M059J (cell line): ENCODE data around the gene ILF3. TPM values are rescaled to one million over a fixed set of nuclear protein-coding genes. Genes with fewer than 3 reads are reported as not detected.
A peak's percentile ranks its signal among the peaks of the same experiment; 100 is the strongest.

ENCODE experiments used
- DNase-seq: peaks from one replicate; pipeline ENCODE4 v3.0.0-alpha.2; 2012; ENCODE audit warnings: low read depth
- total RNA-seq: library from RNA; depleted of rRNA; stranded (reverse); fragments of >200 nt; shearing (Covaris generic); gene quantifications from 2 replicates; pipeline ENCODE4 v1.2.3, GENCODE V29; 2014; rRNA removed

The ILF3 gene
- 75.2 and 139 TPM in 2 replicates for total RNA-seq

- peak; percentile 100 for DNase-seq
Measured at GRCh38 chr19:10653732-10654609, at the start of gene ILF3. TSS of gene ILF3 (plus strand) at chr19:10654346. CDS start at chr19:10670606, 16,260 bp downstream.

GRCh38 chr19:10604460-10604980 is 49.6 kb upstream of the ILF3 start:
- peak; percentile 60 for DNase-seq

DNA sequence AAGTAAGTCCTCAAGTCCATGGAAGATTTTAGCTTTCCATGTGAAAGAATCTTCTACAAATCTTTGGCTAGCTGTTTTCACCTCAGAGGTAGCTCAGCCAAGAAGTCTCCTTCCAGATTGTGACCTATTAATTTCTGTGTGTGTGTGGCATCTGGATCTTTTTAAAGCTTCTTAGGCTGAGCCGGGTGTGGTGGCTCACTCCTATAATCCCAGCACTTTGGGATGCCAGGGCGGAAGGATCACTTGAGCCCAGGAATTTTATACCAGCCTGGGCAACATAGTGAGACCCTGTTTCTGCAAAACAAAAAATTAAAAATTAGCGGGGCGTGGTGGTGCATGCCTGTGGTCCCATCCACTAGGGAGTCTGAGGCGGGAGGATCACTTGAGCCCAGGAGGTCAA is 42.2 kb upstream of the ILF3 start:
- DNase-seq = no peak

GRCh38 chr19:10612499-10613119 is 41.5 kb upstream of the ILF3 start:
- DNase-seq = no peak

- no peak for DNase-seq
Measured at GRCh38 chr19:10615429-10616023, 38.6 kb upstream of the ILF3 start.

GRCh38 chr19:10617409-10618121 is 36.6 kb upstream of the ILF3 start:
- DNase-seq = peak; percentile 50

DNA sequence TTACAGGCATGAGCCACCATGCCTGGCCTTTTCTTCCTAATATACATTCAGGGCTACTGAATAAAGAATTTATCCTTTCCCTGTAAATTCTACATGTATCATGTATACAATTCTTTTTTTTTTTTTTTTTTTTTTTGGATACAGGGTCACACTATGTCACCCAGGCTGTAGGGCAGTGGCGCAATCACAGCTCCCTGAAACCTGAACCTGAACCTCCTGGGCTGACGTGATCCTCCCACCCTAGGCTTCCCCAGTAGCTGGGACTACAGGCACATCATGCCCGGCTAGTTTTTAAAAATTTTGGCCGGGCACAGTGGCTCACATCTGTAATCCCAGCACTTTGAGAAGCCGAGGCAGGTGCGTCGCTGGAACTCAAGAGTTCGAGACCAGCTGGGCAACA is 35.3 kb upstream of the ILF3 start:
- DNase-seq = no peak

DNA sequence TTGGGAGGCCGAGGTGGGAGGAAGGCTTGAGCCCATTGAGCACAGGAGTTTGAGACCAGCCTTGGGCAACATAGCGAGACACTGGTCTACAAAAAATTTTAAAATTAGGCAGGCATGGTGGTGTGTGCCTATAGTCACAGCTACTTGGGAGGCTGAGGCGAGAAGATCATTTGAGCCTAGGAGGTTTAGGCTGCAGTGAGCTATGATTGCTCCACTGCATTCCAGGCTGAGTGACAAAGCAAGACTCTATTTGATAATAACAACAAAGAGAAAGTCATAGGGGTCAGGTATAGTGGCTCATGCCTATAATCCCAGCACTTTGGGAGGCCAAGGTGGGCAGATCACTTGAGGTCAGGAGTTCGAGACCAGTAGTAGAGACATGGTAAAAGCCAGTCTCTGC is 33.4 kb upstream of the ILF3 start:
- no peak for DNase-seq

DNA sequence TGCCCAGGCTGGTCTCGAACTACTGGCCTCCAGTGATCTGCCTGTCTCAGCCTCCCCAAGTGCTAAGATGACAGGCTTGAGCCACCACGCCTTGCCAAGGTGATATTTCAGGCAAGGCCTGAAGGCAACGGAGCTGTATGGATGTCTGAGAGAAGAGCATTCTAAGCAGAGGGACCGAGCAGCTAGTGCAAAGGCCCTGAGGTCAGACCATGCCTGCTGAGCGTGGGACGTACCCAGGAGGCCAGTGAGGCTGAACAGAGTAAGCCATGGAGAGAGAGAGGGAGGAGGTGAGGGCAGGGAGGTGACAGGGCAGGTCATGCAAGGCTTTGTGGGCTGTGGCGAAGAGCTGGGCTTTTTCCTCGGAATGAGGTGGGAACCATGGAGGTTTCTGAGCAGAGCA is 32.2 kb upstream of the ILF3 start:
- DNase-seq = no peak

GRCh38 chr19:10624585-10624984 is 29.6 kb upstream of the ILF3 start:
- no peak for DNase-seq

DNA sequence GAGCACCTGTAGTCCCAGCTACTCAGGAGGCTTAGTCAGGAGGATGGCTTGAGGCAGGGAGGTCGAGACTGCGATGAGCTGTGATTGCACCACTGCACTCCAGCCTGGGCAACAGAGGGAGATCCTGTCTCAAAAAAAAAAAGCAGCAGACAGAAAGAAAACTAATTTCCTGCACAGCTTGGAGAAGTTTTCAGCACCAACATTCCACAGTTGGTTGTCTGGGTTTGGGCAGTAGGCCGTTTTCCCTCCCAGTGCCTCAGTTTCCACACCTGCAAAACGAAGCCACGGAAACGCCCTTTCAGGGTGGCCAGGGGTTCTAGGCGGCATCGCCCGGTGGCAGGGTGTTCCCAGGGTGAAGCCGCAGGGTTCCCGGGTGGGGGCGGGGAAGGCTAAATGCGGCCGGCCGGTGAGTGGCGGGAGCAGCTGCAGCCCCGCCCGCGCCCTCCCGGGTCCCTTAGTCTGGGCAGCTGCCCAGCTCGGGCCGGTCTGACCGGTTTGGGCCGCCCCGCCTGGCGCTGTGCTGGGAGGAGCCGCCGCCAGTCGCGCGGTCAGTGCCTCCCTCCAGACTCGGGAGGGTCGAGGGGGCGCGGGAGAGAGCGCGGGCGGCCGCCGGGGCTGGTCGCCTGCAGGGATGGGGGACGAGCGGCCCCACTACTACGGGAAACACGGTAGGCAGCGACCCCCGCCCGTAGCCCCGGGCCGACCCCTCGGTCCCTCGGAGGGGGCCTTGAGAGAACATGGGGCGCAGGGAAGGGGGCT is 29.0 kb upstream of the ILF3 start, which contains the start of gene SLC44A2:
Gene SLC44A2, plus strand, starts transcription at position 551 of the 759 bp plus-strand sequence. Its CDS starts 81 bp downstream, at position 632.
- DNase-seq = peak; percentile 67

GRCh38 chr19:10625762-10626138 is 28.4 kb upstream of the ILF3 start:
- DNase-seq = no peak

DNA sequence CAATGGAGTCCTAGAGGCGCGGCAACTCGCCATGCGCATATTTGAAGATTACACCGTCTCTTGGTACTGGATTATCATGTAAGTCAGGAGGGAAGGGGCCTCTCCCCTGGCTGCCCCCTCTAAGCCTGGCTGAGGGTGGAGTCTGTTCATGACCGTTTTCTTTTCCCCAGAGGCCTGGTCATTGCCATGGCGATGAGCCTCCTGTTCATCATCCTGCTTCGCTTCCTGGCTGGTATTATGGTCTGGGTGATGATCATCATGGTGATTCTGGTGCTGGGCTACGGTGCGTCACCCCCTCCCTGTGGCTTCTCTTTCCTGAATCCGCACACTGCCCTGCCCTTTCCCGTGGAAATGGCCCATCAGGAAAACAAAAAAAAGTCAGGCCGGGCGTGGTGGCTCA is 22.3 kb upstream of the ILF3 start:
- no peak for DNase-seq

- no peak for DNase-seq
Measured at GRCh38 chr19:10634430-10634829, 19.7 kb upstream of the ILF3 start.

DNA sequence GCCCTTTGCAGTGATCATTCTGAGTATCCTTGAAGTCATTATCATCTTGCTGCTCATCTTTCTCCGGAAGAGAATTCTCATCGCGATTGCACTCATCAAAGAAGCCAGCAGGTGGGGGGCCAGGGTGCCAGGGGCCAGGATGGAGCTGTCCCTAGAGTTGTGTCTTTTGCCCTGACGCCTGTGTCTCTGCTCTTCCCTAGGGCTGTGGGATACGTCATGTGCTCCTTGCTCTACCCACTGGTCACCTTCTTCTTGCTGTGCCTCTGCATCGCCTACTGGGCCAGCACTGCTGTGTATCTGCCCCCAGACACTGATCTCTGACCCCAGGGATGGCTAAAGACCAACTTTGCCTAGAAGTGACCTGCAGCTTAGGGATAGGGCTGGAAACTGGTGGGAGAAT is 19.2 kb upstream of the ILF3 start:
- no peak for DNase-seq

- no peak for DNase-seq
Measured at GRCh38 chr19:10636304-10636972, 17.7 kb upstream of the ILF3 start.

DNA sequence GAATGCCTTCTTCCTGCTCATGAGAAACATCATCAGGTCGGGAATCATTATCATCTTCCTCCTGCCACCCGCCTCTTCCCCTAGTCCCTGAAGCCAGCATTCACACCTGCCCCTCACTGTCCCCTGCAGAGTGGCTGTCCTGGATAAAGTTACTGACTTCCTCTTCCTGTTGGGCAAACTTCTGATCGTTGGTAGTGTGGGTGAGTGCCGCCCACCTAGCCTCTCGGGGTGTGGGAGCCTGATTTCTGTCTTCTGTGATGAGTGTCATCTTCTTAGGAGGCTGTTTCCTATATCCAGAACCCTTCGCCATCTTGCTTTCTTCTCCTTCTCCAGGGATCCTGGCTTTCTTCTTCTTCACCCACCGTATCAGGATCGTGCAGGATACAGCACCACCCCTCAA is 16.3 kb upstream of the ILF3 start:
- no peak for DNase-seq

GRCh38 chr19:10639836-10640235 is 14.3 kb upstream of the ILF3 start:
- DNase-seq = no peak

DNA sequence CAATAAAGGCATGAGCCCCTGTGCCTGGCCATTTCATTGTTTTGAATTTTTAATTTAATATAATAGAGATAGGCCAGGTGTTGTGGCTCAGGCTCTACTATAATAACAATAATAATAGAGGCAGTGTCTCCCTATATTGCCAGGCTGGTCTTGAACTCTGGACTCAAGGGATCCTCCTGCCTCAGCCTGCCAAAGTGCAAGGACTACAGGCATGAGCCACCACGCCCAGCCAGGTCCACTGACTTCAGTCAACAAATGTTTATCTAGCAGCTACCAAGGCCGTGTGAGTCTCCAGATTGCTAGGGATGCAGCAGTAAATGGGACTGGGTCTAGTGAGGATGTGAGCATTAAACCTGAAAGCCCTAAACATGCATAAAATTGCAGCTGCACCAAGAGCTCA is 13.8 kb upstream of the ILF3 start:
- DNase-seq = no peak

- no peak for DNase-seq
Measured at GRCh38 chr19:10641248-10641647, 12.9 kb upstream of the ILF3 start.
